ENCODE data around the gene REX1BD.

DNA sequence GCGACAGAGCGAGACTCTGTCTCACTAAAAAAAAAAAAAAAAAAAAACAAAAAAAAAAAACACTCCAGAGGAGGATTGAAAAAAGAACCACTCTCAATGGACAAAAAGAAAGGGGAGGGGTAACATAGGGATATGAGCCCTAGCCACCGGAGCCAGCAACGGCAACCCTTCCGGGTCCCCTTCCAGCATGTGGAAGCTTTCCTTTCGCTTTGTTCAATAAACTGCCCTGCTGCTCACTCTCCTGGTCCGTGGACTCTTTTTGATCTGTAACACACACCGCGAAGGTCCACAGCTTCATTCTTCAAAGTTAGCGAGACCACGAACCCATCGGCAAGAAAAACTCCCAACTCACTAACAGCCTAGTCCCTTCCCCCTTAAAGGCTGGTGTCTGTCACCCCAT lies 1.0 kb upstream of the REX1BD start:
- TF ChIP-seq TAF1 (IDR thresholded peaks at IDR 0.05; ENCODE audit: low read depth, low read length) (no peak), ZNF274 (IDR thresholded peaks at IDR 0.05; ENCODE audit: borderline replicate concordance, extremely low read depth, low read length) (no peak)
- TF ChIP-seq, protein P1, sequence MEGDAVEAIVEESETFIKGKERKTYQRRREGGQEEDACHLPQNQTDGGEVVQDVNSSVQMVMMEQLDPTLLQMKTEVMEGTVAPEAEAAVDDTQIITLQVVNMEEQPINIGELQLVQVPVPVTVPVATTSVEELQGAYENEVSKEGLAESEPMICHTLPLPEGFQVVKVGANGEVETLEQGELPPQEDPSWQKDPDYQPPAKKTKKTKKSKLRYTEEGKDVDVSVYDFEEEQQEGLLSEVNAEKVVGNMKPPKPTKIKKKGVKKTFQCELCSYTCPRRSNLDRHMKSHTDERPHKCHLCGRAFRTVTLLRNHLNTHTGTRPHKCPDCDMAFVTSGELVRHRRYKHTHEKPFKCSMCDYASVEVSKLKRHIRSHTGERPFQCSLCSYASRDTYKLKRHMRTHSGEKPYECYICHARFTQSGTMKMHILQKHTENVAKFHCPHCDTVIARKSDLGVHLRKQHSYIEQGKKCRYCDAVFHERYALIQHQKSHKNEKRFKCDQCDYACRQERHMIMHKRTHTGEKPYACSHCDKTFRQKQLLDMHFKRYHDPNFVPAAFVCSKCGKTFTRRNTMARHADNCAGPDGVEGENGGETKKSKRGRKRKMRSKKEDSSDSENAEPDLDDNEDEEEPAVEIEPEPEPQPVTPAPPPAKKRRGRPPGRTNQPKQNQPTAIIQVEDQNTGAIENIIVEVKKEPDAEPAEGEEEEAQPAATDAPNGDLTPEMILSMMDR (IDR thresholded peaks at IDR 0.05; ENCODE audit: control extremely low read depth in 1 of 3, insufficient read depth in 1 of 3, low read depth in 1 of 3, low read length in 3 of 3) = no peak
